ENCODE results near the gene FASTK. TPM values are rescaled to one million over a fixed set of nuclear protein-coding genes. Genes with fewer than 3 reads are reported as not detected.

Gene FASTK
- total and polyA plus RNA-seq, 2 of the 4 experiments (the other 2 are of a cell fraction) = 53.8 to 115 TPM

DNA sequence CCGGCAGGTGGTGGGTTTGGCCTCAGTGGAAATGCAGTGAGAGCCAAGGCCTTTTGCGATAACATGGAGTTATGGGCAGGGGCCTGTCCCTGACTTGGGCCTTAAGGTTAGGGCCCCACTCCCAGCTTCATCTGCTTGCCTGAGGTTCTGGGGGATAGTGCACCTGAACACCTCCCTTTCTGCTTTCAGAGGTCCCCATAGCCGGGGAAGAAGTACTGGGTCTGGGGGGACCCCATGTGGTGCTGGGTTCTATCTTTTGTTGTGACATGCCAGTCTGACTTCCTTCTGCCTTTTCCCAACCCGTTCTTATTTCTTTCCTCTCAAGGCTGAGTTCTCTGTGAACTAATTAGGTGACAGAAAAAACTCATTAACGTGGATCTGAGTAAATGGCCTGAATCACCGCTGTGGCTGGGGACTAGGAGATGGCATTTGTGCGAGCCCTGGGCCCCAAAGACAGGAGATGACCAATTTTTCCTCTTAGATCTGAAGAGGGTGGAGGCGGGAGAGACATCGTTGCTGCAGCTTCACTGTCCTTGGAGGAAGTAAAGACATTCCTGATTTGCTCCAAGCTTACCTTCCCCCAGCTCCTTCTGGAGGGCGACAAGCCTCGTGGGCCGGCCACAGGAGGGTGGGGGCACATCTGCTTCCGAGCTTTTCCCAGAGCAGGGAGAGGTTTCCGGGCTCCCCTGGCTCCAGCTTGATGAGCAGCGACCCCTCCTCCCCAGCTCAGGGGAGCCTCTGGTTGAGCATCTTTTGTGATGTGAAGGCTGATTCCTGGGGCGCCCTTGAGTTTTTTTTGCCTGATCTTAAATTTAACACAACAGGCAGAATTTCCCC is 7.6 kb upstream of the FASTK start:
- dilution Hi-C loops (cut with HindIII; ENCODE audit: low sequenced_read_pairs, unreplicated experiment) = no loop called here
- peak overlapping the region; percentile 86 for H3K4me3 ChIP-seq (ENCODE audit: insufficient read depth, low read depth, low read length)
- peaks cover 6% of the 10 kb centered on the region; the same call in 1 of the 2 replicates for H3K36me3 ChIP-seq (ENCODE audit: control insufficient read depth, insufficient read depth, low read length)
- H3K23ac ChIP-seq (ENCODE audit: low read depth, low read length) = peak overlapping the region; percentile 96
- H2BK5ac ChIP-seq (ENCODE audit: low read depth, low read length, poor library complexity, severe bottlenecking) = peak overlapping the region; percentile 51
- no peaks in the 10 kb centered on the region for H3K27me3 ChIP-seq (ENCODE audit: control insufficient read depth, insufficient read depth, low read length)
- H4K91ac ChIP-seq (ENCODE audit: insufficient read depth, low read depth, low read length) = peak overlapping the region; percentile 70
- ChIA-PET POLR2A (ENCODE audit: unreplicated experiment) (interaction anchor here (1.0 kb wide), 1 partner anchor 25 kb away, joined by 3 read pairs; no protein-coding TSS in a partner anchor), CTCF (interaction anchor here (0.9 to 1.3 kb wide), 3 partner anchors 24 to 36 kb away, joined by 3 to 4 read pairs (median 3); no protein-coding TSS in a partner anchor)
- H3K56ac ChIP-seq (ENCODE audit: extremely low read depth, insufficient read depth, low read length) = peak overlapping the region; percentile 57
- peak overlapping the region; percentile 89 for H3K14ac ChIP-seq (replicated peaks; ENCODE audit: low read depth, low read length)
- H4K8ac ChIP-seq (ENCODE audit: low read depth in 2 of 2, low read length in 2 of 2) = peak overlapping the region; percentile 8 to 59; a peak in 2 of 4 replicates
- H2BK15ac ChIP-seq (ENCODE audit: low read depth, low read length) = peak overlapping the region; percentile 27; the same call in 1 of the 3 replicates
- H3K9me3 ChIP-seq (ENCODE audit: control insufficient read depth, insufficient read depth, low read length) = no peaks in the 10 kb centered on the region
- H3K4ac ChIP-seq (ENCODE audit: low read depth, low read length) = peak overlapping the region; percentile 81
- 29% methylated on average over 1 of the region's 16 CpGs; no CpG with 5 or more reads in 1 of the 2 experiments for WGBS, 2 experiments (ENCODE audit: extremely low coverage in 2 of 2, insufficient read length in 1 of 2)
- intact Hi-C loops (cut with micrococcal nuclease) = no loop called here
- H3K27ac ChIP-seq (ENCODE audit: insufficient read depth, low read length) = peak overlapping the region; percentile 50
- peak overlapping the region; percentile 79 for H2AK5ac ChIP-seq (ENCODE audit: low read depth, low read length)
- no peak overlapping the region for H4K5ac ChIP-seq (ENCODE audit: low read depth, low read length)
- H2AK9ac ChIP-seq (replicated peaks; ENCODE audit: low read depth, low read length, poor library complexity) = peak overlapping the region; percentile 76
- H3K9ac ChIP-seq (ENCODE audit: low read depth, low read length) = peak overlapping the region; percentile 80
- BruUV-seq (replicated peaks) = no TSS peak
- peak overlapping the region; percentile 54 for H3K4me2 ChIP-seq (ENCODE audit: low read depth, low read length)
- peak overlapping the region; percentile 3; the same call in 1 of the 2 replicates for H2BK20ac ChIP-seq (ENCODE audit: low read depth, low read length)
- H3K18ac ChIP-seq (ENCODE audit: low read depth, low read length) = no peak overlapping the region
- H3K4me1 ChIP-seq (ENCODE audit: control insufficient read depth, insufficient read depth, low read length) = peaks cover 23% of the 10 kb centered on the region
- in situ Hi-C loops (cut with MboI; ENCODE audit: low sequenced_read_pairs) = no loop called here
- H4K20me1 ChIP-seq (ENCODE audit: insufficient read depth, low read length) = peaks cover 57% of the 10 kb centered on the region
- H3K79me1 ChIP-seq (ENCODE audit: low read depth in 1 of 2, low read length in 2 of 2) = peaks cover 4 to 54% of the 10 kb centered on the region in 2 experiments; a peak in 2 of 4 replicates
- peaks cover 8% of the 10 kb centered on the region for H3K9me1 ChIP-seq (ENCODE audit: insufficient read depth, low read length)
- no peak for TF ChIP-seq RAD21 (IDR thresholded peaks at IDR 0.05; ENCODE audit: low read length)
- peak; percentile 68; the same call in 1 of the 2 replicates for TF ChIP-seq MAZ (IDR thresholded peaks at IDR 0.05; ENCODE audit: borderline replicate concordance, low read depth, low read length)
- DNase-seq (no peak), ATAC-seq (ENCODE audit: low read depth) (no peak)
- peak overlapping the region; percentile 57 for H2BK120ac ChIP-seq (ENCODE audit: low read depth, low read length)
- H2AFZ ChIP-seq (replicated peaks; ENCODE audit: low read length, poor library complexity) = peak overlapping the region; percentile 82
